Activated B cell treated with CpG ODN at 0.5 μM for 24 hours (primary cell): Measurements from ENCODE around the gene IFI44. TPM values are rescaled to one million over a fixed set of nuclear protein-coding genes. Genes with fewer than 3 reads are reported as not detected.

Experiments used
- ATAC-seq: fragments of 200-7000 bp; cut with Tn5 transposase; one replicate; pipeline ENCODE4 v1.10.0; 2021; ENCODE audit warnings: low read depth, mild to moderate bottlenecking, moderate library complexity
- CTCF ChIA-PET: fragments of 350-600 bp; sonication (Branson Sonifier 250); formaldehyde crosslinking; loops from one replicate; lab custom pipeline; 2021; ENCODE audit warnings: antibody characterized with exemption; lab: Charles Lee
- POLR2A ChIA-PET: fragments of 350-600 bp; sonication (Branson Sonifier 250); formaldehyde crosslinking; loops from one replicate; lab custom pipeline; 2021; ENCODE audit warnings: antibody characterized with exemption; lab: Charles Lee
- DNase-seq: peaks from one replicate; pipeline ENCODE4 v3.0.0; 2022
- H3K27ac Mint-ChIP-seq: one replicate; pipeline ENCODE4 v1.8.0; 2020; ENCODE audit warnings: mixed read lengths
- H3K27me3 Mint-ChIP-seq: one replicate; pipeline ENCODE4 v1.8.0; 2021; ENCODE audit warnings: mixed read lengths
- H3K36me3 Mint-ChIP-seq: one replicate; pipeline ENCODE4 v1.8.0; 2021; ENCODE audit warnings: low read depth, mixed read lengths
- H3K4me1 Mint-ChIP-seq: one replicate; pipeline ENCODE4 v1.8.0; 2021; ENCODE audit warnings: mixed read lengths
- H3K4me3 Mint-ChIP-seq: one replicate; pipeline ENCODE4 v1.8.0; 2020; ENCODE audit warnings: mild to moderate bottlenecking, mixed read lengths
- H3K9me3 Mint-ChIP-seq: one replicate; pipeline ENCODE4 v1.8.0; 2020; ENCODE audit warnings: mixed read lengths
- CTCF ChIP-seq: fragments of 200-600 bp; IDR thresholded peaks from one replicate; pipeline ENCODE4 v1.8.0; 2022; ENCODE audit warnings: antibody characterized with exemption, mild to moderate bottlenecking
- intact Hi-C: fragments of 100-400 bp; cut with micrococcal nuclease; formaldehyde crosslinking; loops from one replicate; pipeline ENCODE4 v1.15.1; 2024
- total RNA-seq: library from RNA; stranded (reverse); gene quantifications from 2 replicates; pipeline ENCODE4 v1.2.3, GENCODE V29; 2022

Gene IFI44
- total RNA-seq, 1 donor from 2014 or later: 9.2 TPM

DNA sequence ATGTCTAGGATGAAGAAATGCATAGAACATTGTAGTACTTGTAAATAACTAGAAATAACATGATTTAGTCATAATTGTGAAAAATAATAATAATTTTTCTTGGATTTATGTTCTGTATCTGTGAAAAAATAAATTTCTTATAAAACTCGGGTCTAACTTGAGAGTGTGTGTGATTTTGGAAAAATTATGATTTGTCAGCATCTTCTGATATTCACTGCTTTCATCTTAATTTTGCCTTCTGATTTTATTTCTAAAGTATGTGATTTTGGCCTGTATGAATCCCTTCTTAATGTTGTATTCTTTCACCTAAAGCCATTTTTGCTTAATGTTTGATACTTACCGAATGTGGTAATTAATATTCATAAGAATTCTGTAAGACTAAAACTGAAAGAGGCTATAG lies 14.3 kb downstream of the IFI44 start:
- Mint-ChIP-seq H3K4me1 (no peaks in the 10 kb centered on the region), H3K9me3 (no peaks in the 10 kb centered on the region), H3K4me3 (no peak overlapping the region), H3K27ac (no peak overlapping the region), H3K36me3 (peaks cover 26% of the 10 kb centered on the region), H3K27me3 (no peaks in the 10 kb centered on the region)
- no peak for TF ChIP-seq CTCF
- POLR2A ChIA-PET: no interaction called here
- CTCF ChIA-PET: interaction anchor here (1.6 kb wide), 1 partner anchor 11 kb away, joined by 3 read pairs; no protein-coding TSS in a partner anchor
- intact Hi-C loops: no loop called here
- no peak for DNase-seq
- ATAC-seq: no peak

DNA sequence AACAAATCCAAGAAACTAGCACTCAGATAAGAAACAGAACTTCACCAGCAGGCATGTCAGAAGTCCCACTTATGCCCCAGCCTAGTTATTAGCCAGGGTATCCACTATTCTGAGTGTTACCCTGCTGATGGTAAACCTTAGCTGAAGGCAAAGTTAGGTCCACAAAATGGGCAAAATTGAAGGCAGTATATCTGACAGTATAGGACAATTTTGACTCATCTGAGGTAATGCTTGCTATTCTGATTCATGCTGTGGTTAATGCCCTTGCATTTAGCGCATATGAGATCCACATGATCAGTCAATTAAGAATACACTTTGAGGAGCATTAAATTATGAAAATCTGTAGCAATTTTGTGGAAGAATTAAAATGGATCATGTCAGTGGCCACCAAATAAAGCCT lies 15.1 kb downstream of the IFI44 start:
- CTCF ChIA-PET: interaction anchor here (1.6 kb wide), 1 partner anchor 10 kb away, joined by 3 read pairs; no protein-coding TSS in a partner anchor
- ATAC-seq: no peak
- intact Hi-C loops: no loop called here
- POLR2A ChIA-PET: no interaction called here
- H3K36me3 Mint-ChIP-seq: peaks cover 23% of the 10 kb centered on the region
- no peak overlapping the region for H3K4me3 Mint-ChIP-seq
- H3K27me3 Mint-ChIP-seq: no peaks in the 10 kb centered on the region
- H3K4me1 Mint-ChIP-seq: no peaks in the 10 kb centered on the region
- no peak for TF ChIP-seq CTCF
- no peak overlapping the region for H3K27ac Mint-ChIP-seq
- DNase-seq: no peak
- no peaks in the 10 kb centered on the region for H3K9me3 Mint-ChIP-seq

- DNase-seq (no peak), ATAC-seq (no peak)
- Mint-ChIP-seq H3K4me3 (no peak overlapping the region), H3K27me3 (no peaks in the 10 kb centered on the region), H3K36me3 (peaks cover 14% of the 10 kb centered on the region), H3K9me3 (no peaks in the 10 kb centered on the region), H3K4me1 (no peaks in the 10 kb centered on the region), H3K27ac (no peak overlapping the region)
- ChIA-PET POLR2A (no interaction called here), CTCF (interaction anchor here (1.0 kb wide), 1 partner anchor 10 kb away, joined by 4 read pairs; no protein-coding TSS in a partner anchor)
- intact Hi-C loops: no loop called here
- TF ChIP-seq CTCF: no peak
Observed at GRCh38 chr1:78665809-78666208, 16.2 kb downstream of the IFI44 start.

- no peak for TF ChIP-seq CTCF
- ChIA-PET POLR2A (no interaction called here), CTCF (no interaction called here)
- Mint-ChIP-seq H3K27ac (no peak overlapping the region), H3K27me3 (no peaks in the 10 kb centered on the region), H3K9me3 (no peaks in the 10 kb centered on the region), H3K36me3 (peaks cover 6% of the 10 kb centered on the region), H3K4me3 (no peak overlapping the region), H3K4me1 (no peaks in the 10 kb centered on the region)
- DNase-seq (no peak), ATAC-seq (no peak)
- intact Hi-C loops: no loop called here
Observed at GRCh38 chr1:78667939-78668338, 18.3 kb downstream of the IFI44 start.

DNA sequence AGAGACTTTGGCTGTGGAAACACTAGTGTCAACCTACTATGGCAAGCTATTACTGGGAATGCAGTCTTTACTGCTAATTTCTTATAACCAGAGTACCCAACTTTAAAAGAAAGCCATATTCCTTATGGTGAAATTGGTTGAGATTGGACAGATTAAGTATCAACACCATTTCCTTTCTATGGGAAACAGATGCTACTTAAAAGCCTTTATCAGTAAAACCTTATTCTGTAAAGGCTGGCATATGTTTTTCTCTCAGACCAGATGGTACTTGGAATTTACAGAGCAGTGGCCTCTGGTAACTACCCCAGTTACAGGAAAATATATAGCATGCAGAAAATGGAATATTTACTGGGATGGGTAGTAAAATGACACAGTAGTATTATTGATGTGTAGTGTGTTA lies 18.8 kb downstream of the IFI44 start:
- Mint-ChIP-seq H3K4me1 (no peaks in the 10 kb centered on the region), H3K9me3 (no peaks in the 10 kb centered on the region), H3K27ac (no peak overlapping the region), H3K27me3 (no peaks in the 10 kb centered on the region), H3K4me3 (no peak overlapping the region), H3K36me3 (peaks cover 2% of the 10 kb centered on the region)
- no peak for DNase-seq
- POLR2A ChIA-PET: no interaction called here
- intact Hi-C loops: no loop called here
- no peak for ATAC-seq
- no peak for TF ChIP-seq CTCF
- CTCF ChIA-PET: no interaction called here
